Panc1 (cell line): ENCODE results near the gene ZNF664. TPM values are rescaled to one million over a fixed set of nuclear protein-coding genes. Genes with fewer than 3 reads are reported as not detected.

Experiments used
- ATAC-seq: fragments of 200-7000 bp; cut with Tn5 transposase; 2 replicates; pipeline ENCODE4 v1.9.1; 2020; ENCODE audit warnings: mild to moderate bottlenecking, moderate library complexity
- BruUV-seq: library from RNA; stranded (reverse); fragments of 400-500 nt; replicated peaks from 2 replicates; lab custom pipeline; 2021; lab: Mats Ljungman, UMichigan
- CTCF ChIA-PET: fragments of 300-600 bp; sonication (Branson Sonifier 250); formaldehyde crosslinking; loops from one replicate; lab custom pipeline; 2022; ENCODE audit warnings: antibody characterized with exemption; lab: Charles Lee
- POLR2A ChIA-PET: fragments of 300-600 bp; sonication (Branson Sonifier 250); formaldehyde crosslinking; loops from one replicate; lab custom pipeline; 2022; ENCODE audit warnings: antibody characterized with exemption; lab: Charles Lee
- DNase-seq: peaks from one replicate; pipeline ENCODE4 v3.0.0-alpha.2; 2010; ENCODE audit warnings: low read depth, low spot score
- H3K27ac ChIP-seq: 2 replicates; pipeline ENCODE4 v1.5.1; 2011; ENCODE audit warnings: mild to moderate bottlenecking, low read length, inconsistent platforms
- H3K27me3 ChIP-seq: fragments of 200-500 bp; sonication (Bioruptor generic); 2 replicates; pipeline ENCODE4 v1.6.0; 2014; ENCODE audit warnings: low read length, inconsistent platforms; ENCODE audit not compliant: control insufficient read depth, insufficient read depth
- H3K36me3 ChIP-seq: fragments of 200-500 bp; sonication (Bioruptor generic); 2 replicates; pipeline ENCODE4 v1.5.1; 2014; ENCODE audit warnings: inconsistent platforms, mild to moderate bottlenecking, low read length, moderate library complexity; ENCODE audit not compliant: control insufficient read depth, insufficient read depth
- H3K4me1 ChIP-seq: 2 replicates; pipeline ENCODE4 v1.5.1; 2011; ENCODE audit warnings: inconsistent platforms, mild to moderate bottlenecking, low read length, moderate library complexity; ENCODE audit not compliant: control insufficient read depth, insufficient read depth
- H3K4me3 ChIP-seq, 2 experiments: 2 replicates each; pipeline ENCODE4 v1.5.1; 2011 to 2012; ENCODE audit warnings: low read depth in 2 of 2, low read length in 2 of 2, mild to moderate bottlenecking in 2 of 2, inconsistent platforms in 1 of 2, moderate library complexity in 1 of 2
- H3K9me3 ChIP-seq: fragments of 200-500 bp; sonication (Bioruptor generic); 2 replicates; pipeline ENCODE4 v1.5.1; 2014; ENCODE audit warnings: low read depth, mild to moderate bottlenecking, inconsistent platforms, low read length, moderate library complexity; ENCODE audit not compliant: control insufficient read depth, insufficient read depth
- POLR2AphosphoS5 ChIP-seq: IDR thresholded peaks from 2 replicates; pipeline ENCODE4 v1.6.1; 2012; ENCODE audit warnings: mild to moderate bottlenecking, low read depth, low read length, moderate library complexity
- SIN3A ChIP-seq: IDR thresholded peaks from 2 replicates; pipeline ENCODE4 v1.6.1; 2012; ENCODE audit warnings: low read depth, mild to moderate bottlenecking, low read length, moderate library complexity, borderline replicate concordance; ENCODE audit not compliant: insufficient read depth
- TCF7L2 ChIP-seq: IDR thresholded peaks from 2 replicates; pipeline ENCODE4 v1.6.1; 2011; ENCODE audit warnings: mild to moderate bottlenecking, low read depth, low read length, inconsistent platforms
- in situ Hi-C: cut with HindIII; loops from 2 replicates; pipeline ENCODE4 v1.10.0; 2016; ENCODE audit warnings: low sequenced_read_pairs, low pct_unique_long_range_greater_than_20kb
- intact Hi-C: fragments of 100-400 bp; cut with micrococcal nuclease; formaldehyde crosslinking; loops from one replicate; pipeline ENCODE4 v1.10.0; 2022; ENCODE audit not compliant: unreplicated experiment
- total RNA-seq: library from RNA; stranded (reverse); gene quantifications from one replicate; pipeline ENCODE4 v1.2.1, GENCODE V29; 2021; ENCODE audit not compliant: unreplicated experiment
- TF ChIP-seq, protein P1 (sequence below): fragments of 450-650 bp; IDR thresholded peaks from 2 replicates; pipeline ENCODE4 v1.5.1; 2017; ENCODE audit warnings: mild to moderate bottlenecking
- TF ChIP-seq, protein P2 (sequence below), 2 experiments: IDR thresholded peaks; 2 replicates each; pipeline ENCODE4 v1.6.1; 2011 to 2012; ENCODE audit warnings: low read depth in 2 of 2, control low read depth in 1 of 2, low read length in 1 of 2, mild to moderate bottlenecking in 1 of 2, moderate library complexity in 1 of 2; ENCODE audit not compliant: insufficient read depth in 1 of 2

The ZNF664 gene
- total RNA-seq, 1 experiment from 2014 or later: 115 TPM

DNA sequence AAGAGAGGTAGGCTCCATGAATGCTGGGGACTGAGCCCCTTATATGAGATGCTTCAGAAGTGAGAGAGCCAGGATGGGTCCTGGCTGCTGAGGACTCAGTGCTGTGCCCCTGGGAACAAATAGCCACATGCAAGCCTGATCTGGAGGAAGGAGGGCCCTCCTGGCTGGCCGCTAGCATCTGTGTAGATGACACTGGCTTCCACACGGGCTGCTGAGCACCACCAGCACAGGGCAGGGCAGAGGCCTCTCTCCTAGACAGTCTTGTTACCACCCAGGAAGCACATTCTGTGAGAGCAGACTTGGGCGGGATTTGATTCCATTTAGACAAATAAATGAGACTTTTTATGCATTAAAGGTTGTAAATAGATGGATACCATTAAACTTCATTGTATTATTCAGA lies 48.0 kb downstream of the ZNF664 start:
- in situ Hi-C loops (no loop called here), intact Hi-C loops (no loop called here)
- no peak overlapping the region for H3K27ac ChIP-seq
- no peak overlapping the region for H3K4me3 ChIP-seq
- H3K4me1 ChIP-seq: no peaks in the 10 kb centered on the region
- H3K27me3 ChIP-seq: no peaks in the 10 kb centered on the region
- TF ChIP-seq POLR2AphosphoS5: no peak
- TF ChIP-seq, protein P1, sequence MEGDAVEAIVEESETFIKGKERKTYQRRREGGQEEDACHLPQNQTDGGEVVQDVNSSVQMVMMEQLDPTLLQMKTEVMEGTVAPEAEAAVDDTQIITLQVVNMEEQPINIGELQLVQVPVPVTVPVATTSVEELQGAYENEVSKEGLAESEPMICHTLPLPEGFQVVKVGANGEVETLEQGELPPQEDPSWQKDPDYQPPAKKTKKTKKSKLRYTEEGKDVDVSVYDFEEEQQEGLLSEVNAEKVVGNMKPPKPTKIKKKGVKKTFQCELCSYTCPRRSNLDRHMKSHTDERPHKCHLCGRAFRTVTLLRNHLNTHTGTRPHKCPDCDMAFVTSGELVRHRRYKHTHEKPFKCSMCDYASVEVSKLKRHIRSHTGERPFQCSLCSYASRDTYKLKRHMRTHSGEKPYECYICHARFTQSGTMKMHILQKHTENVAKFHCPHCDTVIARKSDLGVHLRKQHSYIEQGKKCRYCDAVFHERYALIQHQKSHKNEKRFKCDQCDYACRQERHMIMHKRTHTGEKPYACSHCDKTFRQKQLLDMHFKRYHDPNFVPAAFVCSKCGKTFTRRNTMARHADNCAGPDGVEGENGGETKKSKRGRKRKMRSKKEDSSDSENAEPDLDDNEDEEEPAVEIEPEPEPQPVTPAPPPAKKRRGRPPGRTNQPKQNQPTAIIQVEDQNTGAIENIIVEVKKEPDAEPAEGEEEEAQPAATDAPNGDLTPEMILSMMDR: no peak
- no peak for TF ChIP-seq TCF7L2
- no peak for TF ChIP-seq SIN3A
- TF ChIP-seq, protein P2, sequence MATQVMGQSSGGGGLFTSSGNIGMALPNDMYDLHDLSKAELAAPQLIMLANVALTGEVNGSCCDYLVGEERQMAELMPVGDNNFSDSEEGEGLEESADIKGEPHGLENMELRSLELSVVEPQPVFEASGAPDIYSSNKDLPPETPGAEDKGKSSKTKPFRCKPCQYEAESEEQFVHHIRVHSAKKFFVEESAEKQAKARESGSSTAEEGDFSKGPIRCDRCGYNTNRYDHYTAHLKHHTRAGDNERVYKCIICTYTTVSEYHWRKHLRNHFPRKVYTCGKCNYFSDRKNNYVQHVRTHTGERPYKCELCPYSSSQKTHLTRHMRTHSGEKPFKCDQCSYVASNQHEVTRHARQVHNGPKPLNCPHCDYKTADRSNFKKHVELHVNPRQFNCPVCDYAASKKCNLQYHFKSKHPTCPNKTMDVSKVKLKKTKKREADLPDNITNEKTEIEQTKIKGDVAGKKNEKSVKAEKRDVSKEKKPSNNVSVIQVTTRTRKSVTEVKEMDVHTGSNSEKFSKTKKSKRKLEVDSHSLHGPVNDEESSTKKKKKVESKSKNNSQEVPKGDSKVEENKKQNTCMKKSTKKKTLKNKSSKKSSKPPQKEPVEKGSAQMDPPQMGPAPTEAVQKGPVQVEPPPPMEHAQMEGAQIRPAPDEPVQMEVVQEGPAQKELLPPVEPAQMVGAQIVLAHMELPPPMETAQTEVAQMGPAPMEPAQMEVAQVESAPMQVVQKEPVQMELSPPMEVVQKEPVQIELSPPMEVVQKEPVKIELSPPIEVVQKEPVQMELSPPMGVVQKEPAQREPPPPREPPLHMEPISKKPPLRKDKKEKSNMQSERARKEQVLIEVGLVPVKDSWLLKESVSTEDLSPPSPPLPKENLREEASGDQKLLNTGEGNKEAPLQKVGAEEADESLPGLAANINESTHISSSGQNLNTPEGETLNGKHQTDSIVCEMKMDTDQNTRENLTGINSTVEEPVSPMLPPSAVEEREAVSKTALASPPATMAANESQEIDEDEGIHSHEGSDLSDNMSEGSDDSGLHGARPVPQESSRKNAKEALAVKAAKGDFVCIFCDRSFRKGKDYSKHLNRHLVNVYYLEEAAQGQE (IDR thresholded peaks at IDR 0.05; ENCODE audit: insufficient read depth in 1 of 2, low read depth in 2 of 2, low read length in 1 of 2): no peak
- ChIA-PET CTCF (no interaction called here), POLR2A (no interaction called here)
- no peak for DNase-seq
- H3K36me3 ChIP-seq: no peaks in the 10 kb centered on the region
- no peak; the same call in 1 of the 2 replicates for ATAC-seq
- BruUV-seq: no TSS peak
- no peaks in the 10 kb centered on the region for H3K9me3 ChIP-seq

DNA sequence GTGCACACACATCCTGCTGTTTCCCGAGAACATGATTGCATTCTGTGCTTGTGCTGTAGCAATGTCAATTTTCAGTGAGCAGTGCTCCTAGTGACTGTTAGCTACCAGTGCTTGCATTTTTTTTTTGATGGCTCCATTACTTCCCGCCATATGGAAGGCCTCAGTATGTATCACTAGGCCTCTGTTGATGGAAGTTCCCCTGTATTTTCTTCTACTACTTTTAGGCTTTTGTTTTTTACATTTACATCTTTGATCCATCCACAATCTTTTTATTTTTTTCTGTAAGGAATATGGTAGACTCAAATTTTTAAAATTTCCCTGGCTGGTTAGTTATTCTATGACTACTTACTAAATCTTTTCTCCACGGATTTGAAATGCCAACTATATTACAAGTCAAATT lies 49.1 kb downstream of the ZNF664 start:
- Histone ChIP-seq H3K27ac (no peak overlapping the region), H3K27me3 (no peaks in the 10 kb centered on the region), H3K4me3 (no peak overlapping the region), H3K36me3 (no peaks in the 10 kb centered on the region), H3K9me3 (no peaks in the 10 kb centered on the region), H3K4me1 (no peaks in the 10 kb centered on the region)
- intact Hi-C loops: no loop called here
- CTCF ChIA-PET: no interaction called here
- in situ Hi-C loops: no loop called here
- POLR2A ChIA-PET: no interaction called here
- DNase-seq (no peak), ATAC-seq (no peak)
- no peak for TF ChIP-seq TCF7L2
- TF ChIP-seq POLR2AphosphoS5: no peak
- TF ChIP-seq, protein P1: no peak
- TF ChIP-seq SIN3A: no peak
- TF ChIP-seq, protein P2 (IDR thresholded peaks at IDR 0.05; ENCODE audit: insufficient read depth in 1 of 2, low read depth in 2 of 2, low read length in 1 of 2): no peak
- no TSS peak for BruUV-seq
